Omental fat pad (tissue), 4 donors: ENCODE data around the gene ACVR2A. TPM values are rescaled to one million over a fixed set of nuclear protein-coding genes. Genes with fewer than 3 reads are reported as not detected.

Source experiments
- ATAC-seq: fragments of 150-250 bp; one replicate; pipeline ENCODE4 v1.9.1; 2016; ENCODE audit warnings: mild to moderate bottlenecking, moderate library complexity; ENCODE audit not compliant: low FRiP score
- DNase-seq: peaks from one replicate; pipeline ENCODE4 v3.0.0-alpha.2; 2019; ENCODE audit warnings: low spot score
- total RNA-seq, 4 donors: library from RNA; depleted of rRNA; stranded (reverse); fragments of >200 nt; gene quantifications; one replicate each; pipeline ENCODE4 v1.1.0, GENCODE V29; 2016
- TF ChIP-seq, protein P1 (sequence below), 3 donors: fragments of 450-650 bp; IDR thresholded peaks; one replicate each; pipeline ENCODE4 v1.5.1; 2016 to 2017; ENCODE audit warnings: antibody characterized with exemption in 3 of 3, mild to moderate bottlenecking in 3 of 3, moderate library complexity in 2 of 3

The ACVR2A gene
- total RNA-seq, 4 donors from 2014 or later, result 15.9 to 31.5 (median 19.2) TPM

GRCh38 chr2:147824620-147825019 is 20.2 kb upstream of the ACVR2A start:
- no peak for ATAC-seq
- no peak for DNase-seq
- TF ChIP-seq, protein P1, sequence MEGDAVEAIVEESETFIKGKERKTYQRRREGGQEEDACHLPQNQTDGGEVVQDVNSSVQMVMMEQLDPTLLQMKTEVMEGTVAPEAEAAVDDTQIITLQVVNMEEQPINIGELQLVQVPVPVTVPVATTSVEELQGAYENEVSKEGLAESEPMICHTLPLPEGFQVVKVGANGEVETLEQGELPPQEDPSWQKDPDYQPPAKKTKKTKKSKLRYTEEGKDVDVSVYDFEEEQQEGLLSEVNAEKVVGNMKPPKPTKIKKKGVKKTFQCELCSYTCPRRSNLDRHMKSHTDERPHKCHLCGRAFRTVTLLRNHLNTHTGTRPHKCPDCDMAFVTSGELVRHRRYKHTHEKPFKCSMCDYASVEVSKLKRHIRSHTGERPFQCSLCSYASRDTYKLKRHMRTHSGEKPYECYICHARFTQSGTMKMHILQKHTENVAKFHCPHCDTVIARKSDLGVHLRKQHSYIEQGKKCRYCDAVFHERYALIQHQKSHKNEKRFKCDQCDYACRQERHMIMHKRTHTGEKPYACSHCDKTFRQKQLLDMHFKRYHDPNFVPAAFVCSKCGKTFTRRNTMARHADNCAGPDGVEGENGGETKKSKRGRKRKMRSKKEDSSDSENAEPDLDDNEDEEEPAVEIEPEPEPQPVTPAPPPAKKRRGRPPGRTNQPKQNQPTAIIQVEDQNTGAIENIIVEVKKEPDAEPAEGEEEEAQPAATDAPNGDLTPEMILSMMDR (IDR thresholded peaks at IDR 0.05), result no peak

- TF ChIP-seq, protein P1 (IDR thresholded peaks at IDR 0.05), result no peak
- DNase-seq (no peak), ATAC-seq (no peak)
Observed at GRCh38 chr2:147826278-147827087, 18.3 kb upstream of the ACVR2A start.

GRCh38 chr2:147827088-147827375 is 17.8 kb upstream of the ACVR2A start:
- ATAC-seq (no peak), DNase-seq (no peak)
- TF ChIP-seq, protein P1 (IDR thresholded peaks at IDR 0.05), result no peak

DNA sequence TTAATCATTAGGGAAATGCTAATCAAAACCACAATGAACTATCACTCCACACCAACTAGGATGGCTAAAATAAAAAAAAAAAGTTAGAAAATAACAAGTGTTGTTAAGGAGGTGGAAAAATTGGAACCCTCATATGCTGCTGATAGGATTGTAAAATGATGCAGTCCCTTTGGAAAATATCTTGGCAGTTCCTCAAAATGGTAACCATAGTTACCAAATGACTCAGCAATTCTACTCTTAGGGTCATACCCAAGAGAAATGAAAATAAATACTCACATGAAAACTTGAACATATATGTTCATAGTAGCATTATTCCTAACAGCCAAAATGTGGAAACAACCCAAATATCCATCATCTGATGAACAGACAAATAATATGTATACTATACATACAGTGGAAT is 15.7 kb upstream of the ACVR2A start:
- TF ChIP-seq, protein P1 (IDR thresholded peaks at IDR 0.05), result no peak
- ATAC-seq, result no peak

DNA sequence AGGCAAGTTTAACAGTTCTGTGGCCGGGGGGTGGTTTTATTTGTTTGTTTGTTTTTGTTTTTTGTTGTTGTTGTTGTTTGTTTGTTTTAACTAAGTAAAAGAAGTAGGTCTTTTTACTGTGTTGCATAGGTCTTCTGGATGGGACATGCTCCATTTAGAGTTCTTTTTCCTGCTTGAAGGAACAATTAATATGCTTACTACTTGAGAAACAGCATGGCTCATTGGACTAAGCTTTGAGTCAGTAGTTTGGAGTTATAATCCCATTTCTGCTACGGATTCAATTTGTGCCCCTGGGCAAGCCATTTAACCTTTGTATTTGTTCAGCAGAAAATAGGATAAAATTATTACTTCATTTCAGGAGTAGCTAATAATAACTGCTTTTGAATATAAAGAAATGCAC is 8.7 kb upstream of the ACVR2A start:
- DNase-seq (no peak), ATAC-seq (no peak)

More for the DNA sequence above, 15.7 kb upstream of the ACVR2A start:
- DNase-seq, result no peak

GRCh38 chr2:147843391-147843863 is 1.4 kb upstream of the ACVR2A start:
- TF ChIP-seq, protein P1 (IDR thresholded peaks at IDR 0.05), result no peak
- ATAC-seq, result no peak
- DNase-seq, result no peak

More for the DNA sequence above, 8.7 kb upstream of the ACVR2A start:
- TF ChIP-seq, protein P1 (IDR thresholded peaks at IDR 0.05), result no peak
